ENCODE measurements around the gene RPL9. TPM values are rescaled to one million over a fixed set of nuclear protein-coding genes. Genes with fewer than 3 reads are reported as not detected.
"Not testable (repeated sequence)": the region's sequence is repeated elsewhere in the genome, so short reads cannot be mapped to it uniquely, and the experiment has no call there.

The RPL9 gene
- total and polyA plus RNA-seq, 2 of the 8 experiments (the other 6 are each of a cell fraction or from before 2014, with no cell fraction given), result 1,161 to 1,184 TPM

GRCh38 chr4:39411561-39411960 is 47.2 kb downstream of the RPL9 start:
- not testable (repeated sequence) for H3K4ac ChIP-seq (replicated peaks; ENCODE audit: insufficient read length, low read depth, low read length); FAIRE-seq; H4K20me1 ChIP-seq (replicated peaks in 1 of 2; ENCODE audit: control insufficient read depth in 1 of 2, insufficient read depth in 2 of 2, low read length in 2 of 2); H3K4me1 ChIP-seq (replicated peaks in 1 of 4; ENCODE audit: control insufficient read depth in 3 of 4, insufficient read depth in 4 of 4, low read length in 3 of 4); H3K27me3 ChIP-seq (replicated peaks in 1 of 4; ENCODE audit: control insufficient read depth in 3 of 4, extremely low read depth in 1 of 4, insufficient read depth in 3 of 4, low read length in 3 of 4); H2BK15ac ChIP-seq (ENCODE audit: low read length); H3K14ac ChIP-seq (ENCODE audit: insufficient read length); H2BK120ac ChIP-seq (replicated peaks; ENCODE audit: low read depth, low read length); H4K8ac ChIP-seq (ENCODE audit: extremely low read depth, insufficient read depth, low read length); H2BK20ac ChIP-seq (ENCODE audit: low read length); H3K23ac ChIP-seq (ENCODE audit: insufficient read length); H3K36me3 ChIP-seq (ENCODE audit: control insufficient read depth in 2 of 4, insufficient read depth in 4 of 4, low read length in 3 of 4); H2AFZ ChIP-seq (ENCODE audit: low read length); H3K79me2 ChIP-seq (ENCODE audit: control insufficient read depth in 1 of 2, insufficient read depth in 2 of 2, low read length in 2 of 2); H2BK12ac ChIP-seq (ENCODE audit: low read depth, low read length); H4K5ac ChIP-seq (ENCODE audit: insufficient read length, low read depth, low read length); H3K4me3 ChIP-seq (ENCODE audit: extremely low read depth in 1 of 4, insufficient read depth in 2 of 4, low read depth in 3 of 4, low read length in 4 of 4); H2AK5ac ChIP-seq (ENCODE audit: low read depth, low read length); H3K4me2 ChIP-seq (ENCODE audit: insufficient read depth in 1 of 2, low read depth in 2 of 2, low read length in 2 of 2); H3K9me3 ChIP-seq (ENCODE audit: insufficient read depth in 2 of 2, low read depth in 1 of 2, low read length in 1 of 2); H3K9ac ChIP-seq (replicated peaks in 1 of 4; ENCODE audit: extremely low read depth in 1 of 4, low read depth in 3 of 4, low read length in 3 of 4); H3K23me2 ChIP-seq (ENCODE audit: low read depth, low read length); H4K91ac ChIP-seq (replicated peaks; ENCODE audit: insufficient read length, low read length); H3K27ac ChIP-seq (ENCODE audit: low read depth, low read length); H3K18ac ChIP-seq (ENCODE audit: extremely low read depth, low read length); H3K79me1 ChIP-seq (ENCODE audit: low read depth, low read length); H2BK5ac ChIP-seq (ENCODE audit: low read depth, low read length); DNase-seq (ENCODE audit: low read depth in 1 of 2, low spot score in 2 of 2); H3K56ac ChIP-seq (replicated peaks; ENCODE audit: insufficient read length, low read depth, low read length)
- ChIA-PET POLR2A (ENCODE audit: partially characterized antibody) (interaction anchor here (1.0 to 1.5 kb wide), 2 partner anchors 43 to 47 kb away, joined by 3 to 4 read pairs; no protein-coding TSS in a partner anchor), CTCF (ENCODE audit: partially characterized antibody) (interaction anchor here (0.7 to 1.6 kb wide), 2 partner anchors 12 to 54 kb away, joined by 4 to 5 read pairs; no protein-coding TSS in a partner anchor)
- WGBS, 2 experiments (ENCODE audit: extremely low coverage in 1 of 2, insufficient coverage in 1 of 2, insufficient read length in 1 of 2, insufficient replicate concordance in 2 of 2, low coverage in 1 of 2, low lambda C conversion rate in 2 of 2, missing lambda C conversion rate in 1 of 2), result 99% methylated on average over 8 of the region's 8 CpGs; no CpG with 5 or more reads in 1 of the 2 experiments

Measured in H1 (cell line).